K562 (cell line): ENCODE results near the gene SIRPB2. TPM values are rescaled to one million over a fixed set of nuclear protein-coding genes. Genes with fewer than 3 reads are reported as not detected.

Experiments
- CREB1 ChIP-seq, 2 experiments: sonication (generic) in 1 of 2; formaldehyde crosslinking in 1 of 2; IDR thresholded peaks; 2 replicates each; pipeline versions ENCODE4 v1.6.1 to v1.8.0; 2012 to 2022; ENCODE audit warnings: inconsistent platforms in 1 of 2, mild to moderate bottlenecking in 1 of 2, missing genetic modification reagents in 1 of 2, moderate library complexity in 1 of 2
- GABPA ChIP-seq: fragments of 200-800 bp; sonication (Bioruptor generic); conservative IDR thresholded peaks from 2 replicates; pipeline ENCODE4 v1.6.1; 2016; ENCODE audit warnings: low read depth, missing genetic modification characterization, missing compliant biosample characterization
- GTF2E2 ChIP-seq: fragments of 200-800 bp; sonication (Bioruptor generic); IDR thresholded peaks from 2 replicates; pipeline ENCODE4 v1.6.1; 2016; ENCODE audit warnings: missing genetic modification characterization, missing compliant biosample characterization
- HMGXB4 ChIP-seq: sonication (generic); formaldehyde crosslinking; IDR thresholded peaks from 2 replicates; pipeline ENCODE4 v1.8.1; 2023; ENCODE audit warnings: mild to moderate bottlenecking, missing genetic modification reagents
- MLLT1 ChIP-seq, 2 experiments: fragments of 450-650 bp; IDR thresholded peaks; 2 replicates each; pipeline ENCODE4 v1.6.1; 2016
- MLX ChIP-seq, 2 experiments: fragments of 450-650 bp in 1 of 2; sonication (generic) in 1 of 2; formaldehyde crosslinking; conservative IDR thresholded peaks; 2 replicates each; pipeline versions ENCODE4 v1.4.0 to v1.8.1; 2020 to 2022; ENCODE audit warnings: mild to moderate bottlenecking in 1 of 2, missing genetic modification reagents in 1 of 2
- PHB2 ChIP-seq: fragments of 450-650 bp; IDR thresholded peaks from 2 replicates; pipeline ENCODE4 v1.6.1; 2017; ENCODE audit warnings: low read depth
- RB1 ChIP-seq: fragments of 450-650 bp; IDR thresholded peaks from 2 replicates; pipeline ENCODE4 v1.6.1; 2017; ENCODE audit warnings: low read depth, mild to moderate bottlenecking
- SP1 ChIP-seq: sonication (generic); formaldehyde crosslinking; IDR thresholded peaks from 2 replicates; pipeline ENCODE4 v1.8.1; 2022; ENCODE audit warnings: mild to moderate bottlenecking, missing genetic modification reagents
- SRSF3 ChIP-seq: fragments of 200-400 bp; formaldehyde crosslinking; IDR thresholded peaks from 2 replicates; pipeline ENCODE4 v1.6.1; 2016; ENCODE audit warnings: mild to moderate bottlenecking, low read length, moderate library complexity; ENCODE audit not compliant: insufficient read depth
- ZNF592 ChIP-seq: fragments of 450-650 bp; IDR thresholded peaks from 2 replicates; pipeline ENCODE4 v1.6.1; 2017; ENCODE audit warnings: antibody characterized with exemption, mild to moderate bottlenecking
- ZNF780A ChIP-seq: fragments of 250-450 bp; sonication (Bioruptor Pico); IDR thresholded peaks from 2 replicates; pipeline ENCODE4 v1.5.0; 2021; ENCODE audit warnings: mild to moderate bottlenecking
- polyA plus RNA-seq, 8 experiments: library from polyadenylated mRNA; depleted of rRNA in 4 of 8; stranded (reverse) in 5 of 8; unstranded in 3 of 8; fragments of >200 nt; fragmentation: Nextera tagmentation in 2 of 8; fragmentation: Illumina TruSeq in 1 of 8; extraction: Ambion mirVana in 2 of 8; extraction: Trizol in 1 of 8; gene quantifications; 2 replicates each; pipeline versions ENCODE4 v1.2.1 to v1.2.3, GENCODE V29; 2011 to 2014; ENCODE audit warnings: inconsistent platforms in 1 of 8, missing spikeins in 1 of 8
- total RNA-seq, 7 experiments: library from RNA; depleted of rRNA in 6 of 7; stranded (reverse); fragments of >200 nt in 6 of 7; fragmentation: Illumina TruSeq in 2 of 7; extraction: Trizol in 2 of 7; gene quantifications; 2 replicates each; pipeline versions ENCODE4 v1.2.1 to v1.2.3, GENCODE V29; 2011 to 2021; ENCODE audit warnings: low replicate concordance in 1 of 7

SIRPB2 gene
- total and polyA plus RNA-seq, 9 of the 15 experiments (the other 6 are each of a cell fraction or from before 2014, with no cell fraction given): 0.07 TPM; not detected in 7

DNA sequence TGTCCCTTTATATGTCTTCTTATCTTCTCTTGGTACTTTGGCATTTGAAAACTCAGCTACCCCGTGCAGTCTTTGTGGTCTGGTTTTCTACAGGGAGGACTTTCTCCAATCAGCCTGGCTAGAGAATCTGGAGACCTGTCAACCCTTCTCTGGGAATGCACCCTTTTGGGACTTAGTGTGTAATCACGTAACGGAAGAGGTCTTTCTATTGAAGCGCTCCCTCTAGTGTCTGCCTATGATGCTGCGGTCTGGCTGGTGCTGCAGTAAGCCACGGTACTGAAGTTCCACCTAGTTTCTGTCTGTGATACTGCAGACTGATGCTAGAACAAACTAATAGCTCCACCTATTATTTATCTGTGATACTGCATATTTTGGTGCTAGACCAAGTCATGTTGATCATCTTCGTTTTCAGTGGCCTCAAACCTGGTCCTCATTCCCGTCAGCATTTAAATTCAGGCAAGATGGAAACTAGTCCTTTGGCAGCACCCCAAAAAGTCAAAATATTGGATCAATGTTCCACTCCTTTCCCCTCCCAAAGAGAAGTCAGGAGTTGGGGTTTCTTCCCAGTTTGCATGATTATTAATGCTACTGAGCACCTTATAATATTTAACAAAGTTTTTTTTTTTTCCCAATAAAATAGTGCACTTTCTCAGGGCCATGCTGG lies 12.5 kb upstream of the SIRPB2 start (continued):
- no peak for TF ChIP-seq PHB2
- 0 out of 2 replicates have a peak, but pooled peaks have one; percentile 33 for TF ChIP-seq SP1 (CRISPR knock-in tag)
- TF ChIP-seq SRSF3: no peak
- no peak for TF ChIP-seq HMGXB4 (CRISPR knock-in tag)
- peak; percentile 16; the same call in 1 of the 2 replicates for TF ChIP-seq CREB1 (IDR thresholded peaks at IDR 0.05)
- TF ChIP-seq CREB1 (CRISPR knock-in tag; IDR thresholded peaks at IDR 0.05): no peak
- no peak for TF ChIP-seq GTF2E2 (tag)
- peak in 1 of 2 experiments; percentile 62; a peak in 1 of 4 replicates for TF ChIP-seq MLLT1 (IDR thresholded peaks at IDR 0.05)
- TF ChIP-seq ZNF592: 0 out of 2 replicates have a peak, but pooled peaks have one; percentile 34
- TF ChIP-seq ZNF780A (CRISPR knock-in tag): no peak
- TF ChIP-seq MLX (CRISPR knock-in tag; conservative IDR thresholded peaks at IDR 0.05): no peak
- 0 out of 2 replicates have a peak, but pooled peaks have one; percentile 30 for TF ChIP-seq GABPA
- peak; percentile 58; the same call in 1 of the 2 replicates for TF ChIP-seq RB1
